IPS DF 19.7 (cell line): ENCODE measurements around the gene SAG.

ENCODE experiments used
- DNase-seq: peaks from one replicate; pipeline ENCODE4 v3.0.0-alpha.2; 2013; ENCODE audit warnings: low read depth, low spot score

Gene SAG

DNA sequence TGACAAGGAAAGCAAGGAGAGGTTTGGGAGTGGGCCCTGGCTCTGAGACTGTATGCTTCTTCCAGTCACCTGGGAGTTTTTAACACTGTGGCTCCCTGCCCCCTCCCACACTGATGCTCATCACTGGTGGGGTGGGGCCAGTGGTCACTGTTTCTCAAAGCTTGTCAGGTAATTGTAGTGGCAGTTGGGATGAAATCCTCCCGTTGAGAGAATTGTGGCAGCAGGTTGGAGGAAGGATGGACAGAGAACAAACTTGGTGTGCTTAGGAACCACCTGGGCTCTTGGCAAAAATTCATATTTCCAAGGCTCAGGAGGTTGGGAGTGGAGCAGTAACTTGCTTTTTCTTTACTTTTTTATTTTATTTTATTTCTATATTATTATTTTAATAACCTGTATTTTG is 71.8 kb downstream of the SAG start:
- DNase-seq = no peak

GRCh38 chr2:233380132-233380895 is 72.7 kb downstream of the SAG start:
- no peak for DNase-seq

GRCh38 chr2:233380995-233381637 is 73.5 kb downstream of the SAG start:
- DNase-seq = no peak

DNA sequence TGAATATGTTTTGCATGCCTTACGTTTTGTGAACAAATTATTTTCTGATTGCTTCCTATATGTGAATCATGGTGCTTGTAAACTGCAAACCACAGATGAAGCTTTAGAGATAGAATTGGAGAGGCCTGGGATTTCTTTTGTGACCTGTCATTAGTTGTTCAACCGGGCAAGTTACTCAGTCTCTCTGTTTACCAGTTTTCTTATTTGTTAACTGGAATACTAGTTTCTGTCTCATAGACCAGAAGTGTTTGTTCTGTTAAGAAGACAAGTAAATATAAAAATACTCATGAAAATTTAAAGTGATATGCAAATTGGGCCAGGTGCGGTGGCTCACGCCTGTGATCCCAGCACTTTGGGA is 74.0 kb downstream of the SAG start:
- no peak for DNase-seq

DNA sequence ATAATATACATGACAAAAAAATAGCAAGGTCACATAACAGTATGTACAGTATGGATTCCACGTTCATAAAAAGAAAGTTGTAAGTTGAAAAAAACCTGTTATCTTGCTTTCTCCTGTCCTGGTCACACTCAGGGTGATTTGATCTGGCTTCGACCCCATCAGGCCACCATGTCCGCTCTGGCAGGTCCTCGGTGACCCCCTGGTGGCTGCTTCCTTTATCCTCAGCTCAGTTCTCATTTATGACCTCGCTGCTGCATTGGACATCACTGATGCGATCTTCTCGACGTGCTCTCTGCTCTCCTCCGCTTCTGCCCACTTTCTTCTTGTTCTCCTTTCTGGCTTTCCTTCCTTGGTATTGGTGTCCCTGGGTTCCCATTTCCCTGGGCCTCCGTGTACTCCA is 76.4 kb downstream of the SAG start:
- DNase-seq = no peak

- no peak for DNase-seq
Observed at GRCh38 chr2:233384811-233385488, 77.3 kb downstream of the SAG start.

GRCh38 chr2:233385489-233386044 is 78.0 kb downstream of the SAG start:
- DNase-seq = no peak

GRCh38 chr2:233386382-233387041 is 78.9 kb downstream of the SAG start:
- no peak for DNase-seq

GRCh38 chr2:233387225-233387624 is 79.6 kb downstream of the SAG start:
- DNase-seq = no peak

DNA sequence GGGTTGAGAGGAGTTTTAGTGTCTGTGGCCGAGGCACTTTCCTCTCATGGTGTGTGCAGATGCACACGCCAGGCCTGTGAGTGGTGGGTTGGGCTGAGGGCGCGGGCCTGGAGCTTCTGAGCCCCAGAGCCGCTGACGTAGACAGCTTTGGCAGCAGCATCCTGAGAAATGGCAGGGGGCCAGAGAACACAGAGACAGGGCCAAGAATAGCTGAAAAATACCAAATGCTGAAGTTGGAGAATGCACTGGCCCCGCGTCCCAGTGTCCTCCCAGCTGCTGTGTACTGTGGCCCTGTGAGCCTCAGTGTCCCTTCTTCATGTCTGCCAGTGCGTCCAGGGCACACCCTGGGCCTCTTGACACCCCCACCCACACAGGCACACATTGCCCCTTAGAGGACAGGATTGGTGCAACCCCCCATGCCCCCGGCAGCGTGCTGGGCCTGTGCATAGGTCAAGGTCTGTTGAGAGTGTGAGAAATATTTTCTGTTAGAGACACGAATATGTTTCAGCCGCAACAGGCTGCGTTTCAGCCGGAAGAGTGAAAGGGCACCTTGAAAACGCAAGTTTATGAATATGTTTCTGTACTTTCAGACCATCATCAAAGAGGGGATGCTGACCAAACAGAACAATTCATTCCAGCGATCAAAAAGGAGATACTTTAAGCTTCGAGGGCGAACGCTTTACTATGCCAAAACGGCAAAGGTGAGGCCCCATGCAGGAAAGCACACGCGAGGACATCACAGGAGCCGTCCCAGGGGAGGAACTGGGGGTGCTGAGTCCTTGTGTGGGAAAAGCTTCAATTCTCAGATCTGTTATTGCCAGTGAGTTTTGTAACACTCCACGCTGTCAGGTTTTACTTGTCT is 80.3 kb downstream of the SAG start:
- DNase-seq = no peak

DNA sequence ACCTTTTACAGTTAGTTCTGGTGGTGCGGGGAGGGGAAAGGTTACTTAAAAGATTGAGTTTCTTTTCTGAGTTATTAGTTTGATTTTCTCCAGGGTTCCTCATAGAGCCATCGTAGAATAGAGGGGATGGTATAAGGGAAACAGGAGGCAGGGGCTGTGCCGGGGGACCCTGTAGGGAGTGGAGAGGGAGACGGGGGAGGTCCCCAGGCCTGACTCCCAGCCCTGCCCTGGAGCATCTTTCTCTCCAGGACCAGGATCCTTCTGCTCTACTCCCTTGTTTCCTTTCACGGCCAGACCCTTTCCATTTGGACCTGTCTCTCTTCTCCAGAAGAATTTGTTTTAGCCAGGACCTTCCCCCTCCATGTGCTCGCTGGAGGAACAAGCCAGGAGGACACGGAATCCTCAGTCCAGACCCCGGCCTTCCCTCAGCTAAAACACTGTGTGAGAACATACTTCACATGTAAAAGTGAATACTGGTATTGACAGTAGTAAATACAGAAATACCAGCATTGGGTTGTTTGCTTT is 82.0 kb downstream of the SAG start:
- DNase-seq = no peak

- DNase-seq = no peak
Observed at GRCh38 chr2:233395687-233396086, 88.1 kb downstream of the SAG start.
